ENCODE data around the gene SMAD7. TPM values are rescaled to one million over a fixed set of nuclear protein-coding genes. Genes with fewer than 3 reads are reported as not detected.
A peak's percentile ranks its signal among the peaks of the same experiment; 100 is the strongest.

The SMAD7 gene
- total RNA-seq, 6 experiments from 2014 or later: 29.6 to 35.8 (median 30.7) TPM

DNA sequence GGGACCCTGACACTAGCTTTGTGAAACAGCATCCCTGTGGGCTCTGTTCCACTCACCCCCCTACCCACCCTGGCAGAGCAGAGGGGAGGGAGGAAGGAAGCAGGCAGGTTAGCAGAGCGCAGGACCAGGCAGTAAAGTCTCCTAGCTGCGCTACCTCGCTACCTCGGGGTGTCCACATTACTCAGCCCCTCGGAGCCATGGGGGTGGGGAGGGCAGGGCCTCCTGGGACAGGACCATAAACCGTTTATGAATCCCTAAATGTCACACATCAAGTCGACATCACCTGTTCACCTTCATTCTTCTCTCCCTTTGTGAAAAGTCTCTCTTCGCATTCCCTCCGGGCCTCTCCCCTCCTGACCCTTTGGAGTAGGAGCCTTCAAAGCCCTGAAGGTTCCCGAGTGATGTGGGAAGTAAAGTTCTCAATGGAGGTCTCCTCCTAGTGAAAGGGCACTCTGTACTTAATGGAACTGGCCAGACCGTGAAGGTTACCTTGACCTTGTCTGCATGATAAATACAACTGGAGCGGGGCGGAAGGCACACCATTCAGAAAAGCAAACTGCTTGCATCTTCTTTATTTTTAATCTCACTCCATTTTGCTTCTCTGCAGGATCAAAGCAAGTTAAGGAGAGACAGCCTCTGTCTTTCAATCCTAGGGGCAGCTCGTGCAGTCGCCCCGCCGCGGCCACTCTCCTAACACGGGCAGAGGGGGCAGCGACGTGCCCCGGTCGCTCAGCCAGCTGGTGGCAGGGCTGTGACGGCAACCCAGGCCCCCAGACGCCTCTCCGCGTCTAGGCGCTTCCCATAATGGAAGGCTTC, 23.7 kb upstream of the SMAD7 start:
- DNase-seq: no peak
- Mint-ChIP-seq H3K27me3 (ENCODE audit: insufficient read depth) (peaks cover 5% of the 10 kb centered on the region), H3K4me3 (peak overlapping the region; percentile 85), H3K36me3 (ENCODE audit: low read depth) (no peaks in the 10 kb centered on the region), H3K4me1 (ENCODE audit: low read depth) (peaks cover 24% of the 10 kb centered on the region), H3K9me3 (no peaks in the 10 kb centered on the region), H3K27ac (peak overlapping the region; percentile 89)
- no peak for TF ChIP-seq CTCF (IDR thresholded peaks at IDR 0.05)

DNA sequence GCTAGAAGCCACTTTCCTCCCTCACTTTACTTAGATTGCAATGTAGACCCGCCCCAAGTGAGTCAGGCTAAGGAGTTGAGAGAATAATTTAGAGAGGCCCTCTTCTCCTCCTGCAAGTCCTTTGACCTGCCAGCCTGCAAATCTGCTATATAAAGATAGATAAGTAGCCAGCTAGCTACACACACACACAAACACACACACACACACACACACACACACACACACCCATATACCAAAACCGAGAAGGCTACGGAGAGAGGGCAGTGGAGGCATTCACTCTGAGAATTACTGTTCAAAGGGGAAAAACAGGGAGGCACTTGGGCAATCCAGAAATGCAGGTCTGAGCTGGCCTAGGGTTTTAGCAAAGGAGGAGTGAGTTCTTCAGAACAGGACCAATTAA, 23.0 kb upstream of the SMAD7 start:
- TF ChIP-seq CTCF (IDR thresholded peaks at IDR 0.05): no peak
- H3K36me3 Mint-ChIP-seq (ENCODE audit: low read depth): no peaks in the 10 kb centered on the region
- peak overlapping the region; percentile 43; the same call in 1 of the 2 replicates for H3K4me3 Mint-ChIP-seq
- H3K4me1 Mint-ChIP-seq (ENCODE audit: low read depth): peaks cover 23% of the 10 kb centered on the region
- H3K9me3 Mint-ChIP-seq: no peaks in the 10 kb centered on the region
- H3K27ac Mint-ChIP-seq: peak overlapping the region; percentile 59
- DNase-seq: no peak
- peaks cover 9% of the 10 kb centered on the region for H3K27me3 Mint-ChIP-seq (ENCODE audit: insufficient read depth)

GRCh38 chr18:48968412-48969215, 17.8 kb upstream of the SMAD7 start:
- Mint-ChIP-seq H3K4me1 (ENCODE audit: low read depth) (peaks cover 3% of the 10 kb centered on the region), H3K27me3 (ENCODE audit: insufficient read depth) (peaks cover 10% of the 10 kb centered on the region), H3K9me3 (no peaks in the 10 kb centered on the region), H3K27ac (no peak overlapping the region), H3K36me3 (ENCODE audit: low read depth) (no peaks in the 10 kb centered on the region), H3K4me3 (no peak overlapping the region)
- no peak for TF ChIP-seq CTCF (IDR thresholded peaks at IDR 0.05)
- no peak for DNase-seq

DNA sequence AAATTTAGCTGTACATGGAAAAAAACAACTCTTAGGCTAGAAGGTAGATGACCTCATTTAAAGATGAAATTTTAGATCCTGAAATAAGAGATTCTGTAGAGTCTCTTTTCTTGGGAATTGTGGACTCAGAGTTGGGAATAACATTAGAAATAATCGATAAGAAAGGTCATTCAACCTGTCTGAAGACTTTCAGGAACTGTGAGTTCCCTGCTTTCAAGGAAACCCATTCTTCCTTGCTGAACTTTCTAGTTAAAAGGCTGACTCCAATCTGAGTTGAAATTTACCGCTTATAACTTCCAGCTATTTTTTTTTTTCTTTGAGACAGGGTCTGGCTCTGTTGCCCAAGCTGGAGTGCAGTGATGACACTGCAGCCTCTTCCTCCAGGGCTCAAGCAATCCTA, 16.8 kb upstream of the SMAD7 start:
- no peak for TF ChIP-seq CTCF (IDR thresholded peaks at IDR 0.05)
- Mint-ChIP-seq H3K36me3 (ENCODE audit: low read depth) (no peaks in the 10 kb centered on the region), H3K27me3 (ENCODE audit: insufficient read depth) (peaks cover 10% of the 10 kb centered on the region), H3K9me3 (no peaks in the 10 kb centered on the region), H3K4me1 (ENCODE audit: low read depth) (no peaks in the 10 kb centered on the region), H3K4me3 (no peak overlapping the region), H3K27ac (no peak overlapping the region)
- no peak for DNase-seq

GRCh38 chr18:48966523-48966922, 15.8 kb upstream of the SMAD7 start:
- Mint-ChIP-seq H3K4me1 (ENCODE audit: low read depth) (peaks cover 2% of the 10 kb centered on the region), H3K27ac (no peak overlapping the region), H3K36me3 (ENCODE audit: low read depth) (no peaks in the 10 kb centered on the region), H3K27me3 (ENCODE audit: insufficient read depth) (peaks cover 9% of the 10 kb centered on the region), H3K4me3 (no peak overlapping the region), H3K9me3 (no peaks in the 10 kb centered on the region)
- no peak for TF ChIP-seq CTCF (IDR thresholded peaks at IDR 0.05)
- DNase-seq: no peak
